ENCODE results near the gene TBC1D3I.
"Not testable (repeated sequence)": the region's sequence is repeated elsewhere in the genome, so short reads cannot be mapped to it uniquely, and the experiment has no call there.

Gene TBC1D3I

GRCh38 chr17:36283256-36283655 is 18.9 kb upstream of the TBC1D3I start:
- not testable (repeated sequence) for H2AK5ac ChIP-seq (ENCODE audit: low read length); H3K4ac ChIP-seq (ENCODE audit: low read depth, low read length); H4K91ac ChIP-seq (ENCODE audit: low read depth, low read length); H2BK12ac ChIP-seq (ENCODE audit: low read length); H3K18ac ChIP-seq (ENCODE audit: low read length); DNase-seq; H3K27ac ChIP-seq (ENCODE audit: low read depth, low read length); H3K79me1 ChIP-seq (ENCODE audit: low read length); H3K9me3 ChIP-seq (ENCODE audit: insufficient read depth, low read depth, low read length); H3K4me3 ChIP-seq (ENCODE audit: low read depth, low read length); H3K14ac ChIP-seq (ENCODE audit: low read length); H2BK5ac ChIP-seq (ENCODE audit: low read depth, low read length, poor library complexity); H4K12ac ChIP-seq (ENCODE audit: low read depth, low read length); H4K8ac ChIP-seq (ENCODE audit: low read depth, low read length); H3K36me3 ChIP-seq (ENCODE audit: control insufficient read depth in 1 of 2, insufficient read depth in 2 of 2, low read length in 2 of 2); H3K23ac ChIP-seq (ENCODE audit: low read length); H2BK120ac ChIP-seq (ENCODE audit: insufficient read depth, low read length, poor library complexity); H3K27me3 ChIP-seq (ENCODE audit: insufficient read depth, low read length); H3K79me2 ChIP-seq (ENCODE audit: control insufficient read depth, insufficient read depth, low read length, poor library complexity); H3K4me1 ChIP-seq (ENCODE audit: control insufficient read depth in 1 of 2, insufficient read depth in 2 of 2, low read length in 2 of 2); H2AFZ ChIP-seq (ENCODE audit: insufficient read depth, low read length, poor library complexity); H3K4me2 ChIP-seq (ENCODE audit: low read length); H3K9ac ChIP-seq (ENCODE audit: low read length)
- no CpG with 5 or more reads among the region's 1 CpG for WGBS (ENCODE audit: extremely low coverage, insufficient coverage, insufficient read length)

GRCh38 chr17:36242046-36242445 is 22.3 kb downstream of the TBC1D3I start:
- not testable (repeated sequence) for H2BK12ac ChIP-seq (ENCODE audit: low read length); H3K4me2 ChIP-seq (ENCODE audit: low read length); H3K4me3 ChIP-seq (ENCODE audit: low read depth, low read length); H3K4me1 ChIP-seq (ENCODE audit: control insufficient read depth in 1 of 2, insufficient read depth in 2 of 2, low read length in 2 of 2); H2AFZ ChIP-seq (ENCODE audit: insufficient read depth, low read length, poor library complexity); H3K23ac ChIP-seq (ENCODE audit: low read length); H3K9ac ChIP-seq (ENCODE audit: low read length); H3K79me1 ChIP-seq (ENCODE audit: low read length); H3K27ac ChIP-seq (ENCODE audit: low read depth, low read length); H4K8ac ChIP-seq (ENCODE audit: low read depth, low read length); H2BK120ac ChIP-seq (ENCODE audit: insufficient read depth, low read length, poor library complexity); DNase-seq; H3K14ac ChIP-seq (ENCODE audit: low read length); H3K79me2 ChIP-seq (ENCODE audit: control insufficient read depth, insufficient read depth, low read length, poor library complexity); H3K27me3 ChIP-seq (ENCODE audit: insufficient read depth, low read length); H2AK5ac ChIP-seq (ENCODE audit: low read length); H3K4ac ChIP-seq (ENCODE audit: low read depth, low read length); H4K91ac ChIP-seq (ENCODE audit: low read depth, low read length); H3K9me3 ChIP-seq (ENCODE audit: insufficient read depth, low read depth, low read length); H2BK5ac ChIP-seq (ENCODE audit: low read depth, low read length, poor library complexity); H3K36me3 ChIP-seq (ENCODE audit: control insufficient read depth in 1 of 2, insufficient read depth in 2 of 2, low read length in 2 of 2); H3K18ac ChIP-seq (ENCODE audit: low read length); H4K12ac ChIP-seq (ENCODE audit: low read depth, low read length)
- WGBS (ENCODE audit: extremely low coverage, insufficient coverage, insufficient read length), result no CpG with 5 or more reads among the region's 4 CpGs

- H3K9me3 ChIP-seq (ENCODE audit: insufficient read depth, low read depth, low read length); DNase-seq; H3K23ac ChIP-seq (ENCODE audit: low read length); H2BK5ac ChIP-seq (ENCODE audit: low read depth, low read length, poor library complexity); H3K79me2 ChIP-seq (ENCODE audit: control insufficient read depth, insufficient read depth, low read length, poor library complexity); H3K14ac ChIP-seq (ENCODE audit: low read length); H2AK5ac ChIP-seq (ENCODE audit: low read length); H3K27me3 ChIP-seq (ENCODE audit: insufficient read depth, low read length); H3K9ac ChIP-seq (ENCODE audit: low read length); H2BK12ac ChIP-seq (ENCODE audit: low read length); H2AFZ ChIP-seq (ENCODE audit: insufficient read depth, low read length, poor library complexity); H3K4me3 ChIP-seq (ENCODE audit: low read depth, low read length); H4K8ac ChIP-seq (ENCODE audit: low read depth, low read length); H3K27ac ChIP-seq (ENCODE audit: low read depth, low read length); H3K4me1 ChIP-seq (ENCODE audit: control insufficient read depth in 1 of 2, insufficient read depth in 2 of 2, low read length in 2 of 2); H3K4me2 ChIP-seq (ENCODE audit: low read length); H3K4ac ChIP-seq (ENCODE audit: low read depth, low read length); H3K36me3 ChIP-seq (ENCODE audit: control insufficient read depth in 1 of 2, insufficient read depth in 2 of 2, low read length in 2 of 2); H3K18ac ChIP-seq (ENCODE audit: low read length); H3K79me1 ChIP-seq (ENCODE audit: low read length); H2BK120ac ChIP-seq (ENCODE audit: insufficient read depth, low read length, poor library complexity); H4K91ac ChIP-seq (ENCODE audit: low read depth, low read length); H4K12ac ChIP-seq (ENCODE audit: low read depth, low read length): not testable (repeated sequence)
- WGBS (ENCODE audit: extremely low coverage, insufficient coverage, insufficient read length), result no CpG with 5 or more reads among the region's 5 CpGs
Observed at GRCh38 chr17:36229644-36230043, 34.7 kb downstream of the TBC1D3I start.

- H4K8ac ChIP-seq (ENCODE audit: low read depth, low read length); H3K4me3 ChIP-seq (ENCODE audit: low read depth, low read length); H3K4ac ChIP-seq (ENCODE audit: low read depth, low read length); H2AFZ ChIP-seq (ENCODE audit: insufficient read depth, low read length, poor library complexity); H3K79me2 ChIP-seq (ENCODE audit: control insufficient read depth, insufficient read depth, low read length, poor library complexity); H3K27me3 ChIP-seq (ENCODE audit: insufficient read depth, low read length); H2AK5ac ChIP-seq (ENCODE audit: low read length); H2BK5ac ChIP-seq (ENCODE audit: low read depth, low read length, poor library complexity); H3K23ac ChIP-seq (ENCODE audit: low read length); H3K9ac ChIP-seq (ENCODE audit: low read length); H2BK120ac ChIP-seq (ENCODE audit: insufficient read depth, low read length, poor library complexity); H2BK12ac ChIP-seq (ENCODE audit: low read length); H3K9me3 ChIP-seq (ENCODE audit: insufficient read depth, low read depth, low read length); H3K27ac ChIP-seq (ENCODE audit: low read depth, low read length); H4K91ac ChIP-seq (ENCODE audit: low read depth, low read length); H4K12ac ChIP-seq (ENCODE audit: low read depth, low read length); H3K18ac ChIP-seq (ENCODE audit: low read length); H3K4me2 ChIP-seq (ENCODE audit: low read length); H3K4me1 ChIP-seq (ENCODE audit: control insufficient read depth in 1 of 2, insufficient read depth in 2 of 2, low read length in 2 of 2); DNase-seq; H3K14ac ChIP-seq (ENCODE audit: low read length); H3K79me1 ChIP-seq (ENCODE audit: low read length); H3K36me3 ChIP-seq (ENCODE audit: control insufficient read depth in 1 of 2, insufficient read depth in 2 of 2, low read length in 2 of 2): not testable (repeated sequence)
- no CpG with 5 or more reads among the region's 12 CpGs for WGBS (ENCODE audit: extremely low coverage, insufficient coverage, insufficient read length)
Observed at GRCh38 chr17:36222967-36223366, 41.4 kb downstream of the TBC1D3I start.
